ENCODE data around the gene KLHL30.

DNA sequence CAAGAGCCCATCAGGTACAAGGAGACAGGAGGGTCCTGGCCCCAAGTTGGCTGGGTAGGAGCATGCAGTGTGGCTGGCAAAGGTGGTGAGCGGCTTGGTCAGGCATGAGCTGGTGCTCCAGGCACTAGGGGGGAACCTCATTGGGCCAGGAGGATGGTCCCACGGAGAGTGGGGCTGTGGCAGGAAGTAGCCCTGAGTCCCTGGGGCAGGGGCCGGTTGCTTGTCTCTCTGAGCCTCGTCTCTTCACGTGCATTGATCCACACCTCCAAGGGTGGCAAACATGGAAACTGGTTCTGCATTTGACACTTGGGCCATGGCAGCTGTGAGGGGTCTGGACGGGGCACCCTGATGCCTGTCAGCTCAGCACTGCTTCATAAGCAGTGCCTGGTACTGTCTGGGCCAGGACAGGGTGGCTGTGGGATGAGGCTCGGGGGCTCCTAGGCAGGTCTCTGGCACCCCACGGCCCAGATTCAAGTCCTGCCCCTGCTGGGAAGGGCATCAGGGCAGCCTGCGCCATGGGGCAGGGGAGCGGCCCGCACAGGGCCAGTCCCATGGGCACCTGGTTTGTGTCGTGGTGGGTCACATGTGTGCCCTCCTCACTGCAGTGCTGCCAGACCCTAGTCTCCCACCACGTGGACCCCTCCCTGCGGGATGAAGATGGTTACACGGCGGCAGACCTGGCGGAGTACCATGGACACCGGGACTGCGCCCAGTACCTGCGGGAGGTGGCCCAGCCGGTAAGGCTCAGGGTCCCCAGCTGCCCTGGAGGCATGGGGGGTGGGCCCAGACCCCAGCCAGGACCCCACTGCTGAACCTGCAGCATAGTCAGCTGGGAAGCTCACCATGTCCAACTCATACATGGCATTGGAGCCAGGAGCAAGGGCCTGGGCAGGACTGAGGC lies 21.9 kb upstream of the KLHL30 start:
- TF ChIP-seq EZH2phosphoT487 (IDR thresholded peaks at IDR 0.05; ENCODE audit: borderline replicate concordance, low read depth, low read length), result no peak
- TF ChIP-seq, protein P1, sequence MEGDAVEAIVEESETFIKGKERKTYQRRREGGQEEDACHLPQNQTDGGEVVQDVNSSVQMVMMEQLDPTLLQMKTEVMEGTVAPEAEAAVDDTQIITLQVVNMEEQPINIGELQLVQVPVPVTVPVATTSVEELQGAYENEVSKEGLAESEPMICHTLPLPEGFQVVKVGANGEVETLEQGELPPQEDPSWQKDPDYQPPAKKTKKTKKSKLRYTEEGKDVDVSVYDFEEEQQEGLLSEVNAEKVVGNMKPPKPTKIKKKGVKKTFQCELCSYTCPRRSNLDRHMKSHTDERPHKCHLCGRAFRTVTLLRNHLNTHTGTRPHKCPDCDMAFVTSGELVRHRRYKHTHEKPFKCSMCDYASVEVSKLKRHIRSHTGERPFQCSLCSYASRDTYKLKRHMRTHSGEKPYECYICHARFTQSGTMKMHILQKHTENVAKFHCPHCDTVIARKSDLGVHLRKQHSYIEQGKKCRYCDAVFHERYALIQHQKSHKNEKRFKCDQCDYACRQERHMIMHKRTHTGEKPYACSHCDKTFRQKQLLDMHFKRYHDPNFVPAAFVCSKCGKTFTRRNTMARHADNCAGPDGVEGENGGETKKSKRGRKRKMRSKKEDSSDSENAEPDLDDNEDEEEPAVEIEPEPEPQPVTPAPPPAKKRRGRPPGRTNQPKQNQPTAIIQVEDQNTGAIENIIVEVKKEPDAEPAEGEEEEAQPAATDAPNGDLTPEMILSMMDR (conservative IDR thresholded peaks at IDR 0.05; ENCODE audit: low read length), result no peak
